Peyer's patch (tissue), 4 donors: ENCODE measurements around the gene TMEM170B.

Experiments
- CTCF ChIP-seq, 6 experiments: fragments of 450-650 bp in 4 of 6; fragments of 200-600 bp in 2 of 6; sonication (generic) in 1 of 6; IDR thresholded peaks; one replicate each; pipeline ENCODE4 v1.5.1; 2017 to 2019; ENCODE audit warnings: antibody characterized with exemption in 6 of 6, mild to moderate bottlenecking in 3 of 6, moderate library complexity in 1 of 6
- POLR2A ChIP-seq, 2 donors: fragments of 450-650 bp; IDR thresholded peaks; one replicate each; pipeline ENCODE4 v1.5.1; 2017; ENCODE audit warnings: antibody characterized with exemption in 2 of 2, mild to moderate bottlenecking in 2 of 2, moderate library complexity in 2 of 2

GRCh38 chr6:11615214-11615602, 77.7 kb downstream of the TMEM170B start:
- TF ChIP-seq CTCF (IDR thresholded peaks at IDR 0.05) (no peak), POLR2A (IDR thresholded peaks at IDR 0.05) (no peak)
